ENCODE measurements around the gene PTX4. TPM values are rescaled to one million over a fixed set of nuclear protein-coding genes. Genes with fewer than 3 reads are reported as not detected.

The PTX4 gene
- total and polyA plus RNA-seq, 5 donors, result 0.09 to 0.28 (median 0.18) TPM; not detected in 2

- 42% methylated on average over 35 of the region's 35 CpGs for WGBS
- Histone ChIP-seq H3K4me3 (ENCODE audit: low read length) (no peak overlapping the region), H3K27me3 (ENCODE audit: control insufficient read depth, insufficient read depth) (no peaks in the 10 kb centered on the region), H3K27ac (ENCODE audit: low read length) (peak overlapping the region; percentile 98), H3K4me1 (ENCODE audit: control insufficient read depth, insufficient read depth, low read length) (peaks cover 8% of the 10 kb centered on the region), H3K9me3 (ENCODE audit: control insufficient read depth, low read length) (no peaks in the 10 kb centered on the region)
- peak; percentile 35 to 39 for ATAC-seq
- intact Hi-C loops (cut with DNase I), result no loop called here
- DNase-seq, result peak; percentile 74 to 92 (median 90)
Observed at GRCh38 chr16:1530883-1531637, 42.3 kb upstream of the PTX4 start.

- H3K27ac ChIP-seq (ENCODE audit: low read length), result peak overlapping the region; percentile 98
- no peak for ATAC-seq
- H3K4me3 ChIP-seq (ENCODE audit: low read length), result no peak overlapping the region
- DNase-seq, result peak in 1 of 3 donors; percentile 52
- H3K27me3 ChIP-seq (ENCODE audit: control insufficient read depth, insufficient read depth), result no peaks in the 10 kb centered on the region
- intact Hi-C loops (cut with DNase I), result no loop called here
- 78% methylated on average over 27 of the region's 27 CpGs for WGBS
- no peaks in the 10 kb centered on the region for H3K9me3 ChIP-seq (ENCODE audit: control insufficient read depth, low read length)
- peaks cover 8% of the 10 kb centered on the region for H3K4me1 ChIP-seq (ENCODE audit: control insufficient read depth, insufficient read depth, low read length)
Observed at GRCh38 chr16:1530349-1530882, 41.7 kb upstream of the PTX4 start.

GRCh38 chr16:1528921-1529537, 40.3 kb upstream of the PTX4 start:
- H3K27me3 ChIP-seq (ENCODE audit: control insufficient read depth, insufficient read depth), result no peaks in the 10 kb centered on the region
- H3K4me1 ChIP-seq (ENCODE audit: control insufficient read depth, insufficient read depth, low read length), result peaks cover 8% of the 10 kb centered on the region
- intact Hi-C loops (cut with DNase I), result no loop called here
- DNase-seq (peak in 2 of 3 donors; percentile 58 to 60), ATAC-seq (no peak)
- no peak overlapping the region for H3K4me3 ChIP-seq (ENCODE audit: low read length)
- H3K9me3 ChIP-seq (ENCODE audit: control insufficient read depth, low read length), result no peaks in the 10 kb centered on the region
- WGBS, result 90% methylated on average over 29 of the region's 29 CpGs
- no peak overlapping the region for H3K27ac ChIP-seq (ENCODE audit: low read length)

GRCh38 chr16:1527836-1528811, 39.4 kb upstream of the PTX4 start:
- Histone ChIP-seq H3K27ac (ENCODE audit: low read length) (no peak overlapping the region), H3K27me3 (ENCODE audit: control insufficient read depth, insufficient read depth) (no peaks in the 10 kb centered on the region), H3K9me3 (ENCODE audit: control insufficient read depth, low read length) (no peaks in the 10 kb centered on the region), H3K4me3 (ENCODE audit: low read length) (no peak overlapping the region), H3K4me1 (ENCODE audit: control insufficient read depth, insufficient read depth, low read length) (peaks cover 8% of the 10 kb centered on the region)
- DNase-seq (peak; percentile 62 to 88 (median 87)), ATAC-seq (peak; percentile 2 to 10)
- 37% methylated on average over 42 of the region's 42 CpGs for WGBS
- intact Hi-C loops (cut with DNase I), result no loop called here

GRCh38 chr16:1526608-1527555, 38.1 kb upstream of the PTX4 start:
- DNase-seq (peak in 2 of 3 donors; percentile 57 to 60), ATAC-seq (no peak)
- intact Hi-C loops (cut with DNase I), result no loop called here
- whole genome bisulfite sequencing, result 83% methylated on average over 38 of the region's 38 CpGs
- no peak overlapping the region for H3K4me3 ChIP-seq (ENCODE audit: low read length)
- H3K27ac ChIP-seq (ENCODE audit: low read length), result no peak overlapping the region
- no peaks in the 10 kb centered on the region for H3K27me3 ChIP-seq (ENCODE audit: control insufficient read depth, insufficient read depth)
- H3K4me1 ChIP-seq (ENCODE audit: control insufficient read depth, insufficient read depth, low read length), result peaks cover 8% of the 10 kb centered on the region
- H3K9me3 ChIP-seq (ENCODE audit: control insufficient read depth, low read length), result no peaks in the 10 kb centered on the region

GRCh38 chr16:1525871-1526607, 37.3 kb upstream of the PTX4 start:
- H3K27me3 ChIP-seq (ENCODE audit: control insufficient read depth, insufficient read depth), result no peaks in the 10 kb centered on the region
- 93% methylated on average over 44 of the region's 44 CpGs for WGBS
- H3K27ac ChIP-seq (ENCODE audit: low read length), result no peak overlapping the region
- no peak overlapping the region for H3K4me3 ChIP-seq (ENCODE audit: low read length)
- H3K9me3 ChIP-seq (ENCODE audit: control insufficient read depth, low read length), result no peaks in the 10 kb centered on the region
- peaks cover 3% of the 10 kb centered on the region for H3K4me1 ChIP-seq (ENCODE audit: control insufficient read depth, insufficient read depth, low read length)
- ATAC-seq, result no peak
- intact Hi-C loops (cut with DNase I), result no loop called here
- peak in 2 of 3 donors; percentile 41 to 51 for DNase-seq

- intact Hi-C loops (cut with DNase I), result no loop called here
Observed at GRCh38 chr16:1524366-1524765, 35.6 kb upstream of the PTX4 start.

GRCh38 chr16:1523581-1524245, 35.0 kb upstream of the PTX4 start:
- DNase-seq (peak in 2 of 3 donors; percentile 43 to 56), ATAC-seq (no peak)
- intact Hi-C loops (cut with DNase I), result no loop called here
- H3K9me3 ChIP-seq (ENCODE audit: control insufficient read depth, low read length), result no peaks in the 10 kb centered on the region
- 90% methylated on average over 30 of the region's 30 CpGs for WGBS
- no peak overlapping the region for H3K4me3 ChIP-seq (ENCODE audit: low read length)
- peaks cover 3% of the 10 kb centered on the region for H3K4me1 ChIP-seq (ENCODE audit: control insufficient read depth, insufficient read depth, low read length)
- H3K27me3 ChIP-seq (ENCODE audit: control insufficient read depth, insufficient read depth), result no peaks in the 10 kb centered on the region
- no peak overlapping the region for H3K27ac ChIP-seq (ENCODE audit: low read length)

More at GRCh38 chr16:1524366-1524765, 35.6 kb upstream of the PTX4 start:
- DNase-seq (peak in 2 of 3 donors; percentile 39 to 46), ATAC-seq (no peak)
- H3K9me3 ChIP-seq (ENCODE audit: control insufficient read depth, low read length), result no peaks in the 10 kb centered on the region
- H3K27ac ChIP-seq (ENCODE audit: low read length), result no peak overlapping the region
- no peak overlapping the region for H3K4me3 ChIP-seq (ENCODE audit: low read length)
- no peaks in the 10 kb centered on the region for H3K27me3 ChIP-seq (ENCODE audit: control insufficient read depth, insufficient read depth)
- whole genome bisulfite sequencing, result 92% methylated on average over 26 of the region's 26 CpGs
- peaks cover 3% of the 10 kb centered on the region for H3K4me1 ChIP-seq (ENCODE audit: control insufficient read depth, insufficient read depth, low read length)

GRCh38 chr16:1520461-1520860, 31.7 kb upstream of the PTX4 start:
- Histone ChIP-seq H3K4me3 (ENCODE audit: low read length) (no peak overlapping the region), H3K9me3 (ENCODE audit: control insufficient read depth, low read length) (no peaks in the 10 kb centered on the region), H3K27ac (ENCODE audit: low read length) (no peak overlapping the region), H3K4me1 (ENCODE audit: control insufficient read depth, insufficient read depth, low read length) (no peaks in the 10 kb centered on the region), H3K27me3 (ENCODE audit: control insufficient read depth, insufficient read depth) (no peaks in the 10 kb centered on the region)
- 92% methylated on average over 19 of the region's 19 CpGs for WGBS
- DNase-seq, result peak in 1 of 3 donors; percentile 18
- no peak for ATAC-seq
- intact Hi-C loops (cut with DNase I), result no loop called here
